Lower lobe of right lung (tissue), 2 donors: Measurements from ENCODE around the gene PTPRE. TPM values are rescaled to one million over a fixed set of nuclear protein-coding genes. Genes with fewer than 3 reads are reported as not detected.

Experiments
- ATAC-seq, 2 donors: fragments of 200-7000 bp; cut with Tn5 transposase; one replicate each; pipeline ENCODE4 v1.9.1; 2020 to 2022; ENCODE audit warnings: mild to moderate bottlenecking in 2 of 2, moderate library complexity in 2 of 2
- DNase-seq: peaks from one replicate; pipeline ENCODE4 v3.0.0-alpha.2; 2020
- H3K27ac ChIP-seq: fragments of 200-600 bp; one replicate; pipeline ENCODE4 v1.8.0; 2022
- H3K27me3 ChIP-seq: fragments of 200-600 bp; one replicate; pipeline ENCODE4 v1.8.0; 2022; ENCODE audit warnings: low read depth
- H3K36me3 ChIP-seq: fragments of 200-600 bp; one replicate; pipeline ENCODE4 v1.8.0; 2022; ENCODE audit warnings: mild to moderate bottlenecking
- H3K4me1 ChIP-seq: fragments of 200-600 bp; one replicate; pipeline ENCODE4 v1.8.0; 2022
- H3K4me3 ChIP-seq: fragments of 200-600 bp; one replicate; pipeline ENCODE4 v1.8.0; 2022; ENCODE audit warnings: mild to moderate bottlenecking
- H3K9me3 ChIP-seq: fragments of 200-600 bp; one replicate; pipeline ENCODE4 v1.8.0; 2022
- intact Hi-C: fragments of 100-400 bp; cut with DNase I; formaldehyde crosslinking; loops from one replicate; pipeline ENCODE4 v1.11.0; 2022
- total RNA-seq: library from RNA; stranded (reverse); fragmentation: NEBNext Ultra II Directional; extraction: Animal tissue kit (Norgen Biotek cat#: 25700); gene quantifications from one replicate; pipeline ENCODE4 v1.2.1, GENCODE V29; 2021
- TF ChIP-seq, protein P1 (sequence below): fragments of 200-600 bp; IDR thresholded peaks from one replicate; pipeline ENCODE4 v1.8.0; 2022; ENCODE audit warnings: antibody characterized with exemption, mild to moderate bottlenecking
- donor health status: DM: no; HTN: yes; CAD: no; lungs with severe emphysema.

The PTPRE gene
- total RNA-seq, 1 donor from 2014 or later: 60.5 TPM

- ATAC-seq (no peak), DNase-seq (no peak)
- H3K4me1 ChIP-seq: peaks cover 26% of the 10 kb centered on the region
- intact Hi-C loops: loop anchor here (5.0 kb wide), 1 partner anchor 102 kb away; no protein-coding TSS in a partner anchor
- TF ChIP-seq, protein P1, sequence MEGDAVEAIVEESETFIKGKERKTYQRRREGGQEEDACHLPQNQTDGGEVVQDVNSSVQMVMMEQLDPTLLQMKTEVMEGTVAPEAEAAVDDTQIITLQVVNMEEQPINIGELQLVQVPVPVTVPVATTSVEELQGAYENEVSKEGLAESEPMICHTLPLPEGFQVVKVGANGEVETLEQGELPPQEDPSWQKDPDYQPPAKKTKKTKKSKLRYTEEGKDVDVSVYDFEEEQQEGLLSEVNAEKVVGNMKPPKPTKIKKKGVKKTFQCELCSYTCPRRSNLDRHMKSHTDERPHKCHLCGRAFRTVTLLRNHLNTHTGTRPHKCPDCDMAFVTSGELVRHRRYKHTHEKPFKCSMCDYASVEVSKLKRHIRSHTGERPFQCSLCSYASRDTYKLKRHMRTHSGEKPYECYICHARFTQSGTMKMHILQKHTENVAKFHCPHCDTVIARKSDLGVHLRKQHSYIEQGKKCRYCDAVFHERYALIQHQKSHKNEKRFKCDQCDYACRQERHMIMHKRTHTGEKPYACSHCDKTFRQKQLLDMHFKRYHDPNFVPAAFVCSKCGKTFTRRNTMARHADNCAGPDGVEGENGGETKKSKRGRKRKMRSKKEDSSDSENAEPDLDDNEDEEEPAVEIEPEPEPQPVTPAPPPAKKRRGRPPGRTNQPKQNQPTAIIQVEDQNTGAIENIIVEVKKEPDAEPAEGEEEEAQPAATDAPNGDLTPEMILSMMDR: no peak
- H3K27ac ChIP-seq: no peak overlapping the region
- H3K4me3 ChIP-seq: no peak overlapping the region
- no peaks in the 10 kb centered on the region for H3K36me3 ChIP-seq
- H3K27me3 ChIP-seq: peaks cover 4% of the 10 kb centered on the region
- H3K9me3 ChIP-seq: no peaks in the 10 kb centered on the region
Observed at GRCh38 chr10:127909716-127910463, 3.0 kb downstream of the PTPRE start.

- no peak overlapping the region for H3K27ac ChIP-seq
- DNase-seq (no peak), ATAC-seq (no peak)
- TF ChIP-seq, protein P1: no peak
- intact Hi-C loops: no loop called here
- H3K36me3 ChIP-seq: no peaks in the 10 kb centered on the region
- no peak overlapping the region for H3K4me3 ChIP-seq
- H3K4me1 ChIP-seq: peaks cover 26% of the 10 kb centered on the region
- H3K27me3 ChIP-seq: peaks cover 4% of the 10 kb centered on the region
- H3K9me3 ChIP-seq: no peaks in the 10 kb centered on the region
Observed at GRCh38 chr10:127910464-127910770, 3.5 kb downstream of the PTPRE start.

- no peak overlapping the region for H3K27ac ChIP-seq
- intact Hi-C loops: no loop called here
- TF ChIP-seq, protein P1: no peak
- no peaks in the 10 kb centered on the region for H3K36me3 ChIP-seq
- ATAC-seq (no peak), DNase-seq (no peak)
- peaks cover 24% of the 10 kb centered on the region for H3K4me1 ChIP-seq
- H3K9me3 ChIP-seq: no peaks in the 10 kb centered on the region
- H3K27me3 ChIP-seq: peaks cover 4% of the 10 kb centered on the region
- no peak overlapping the region for H3K4me3 ChIP-seq
Observed at GRCh38 chr10:127911218-127911866, 4.4 kb downstream of the PTPRE start.

DNA sequence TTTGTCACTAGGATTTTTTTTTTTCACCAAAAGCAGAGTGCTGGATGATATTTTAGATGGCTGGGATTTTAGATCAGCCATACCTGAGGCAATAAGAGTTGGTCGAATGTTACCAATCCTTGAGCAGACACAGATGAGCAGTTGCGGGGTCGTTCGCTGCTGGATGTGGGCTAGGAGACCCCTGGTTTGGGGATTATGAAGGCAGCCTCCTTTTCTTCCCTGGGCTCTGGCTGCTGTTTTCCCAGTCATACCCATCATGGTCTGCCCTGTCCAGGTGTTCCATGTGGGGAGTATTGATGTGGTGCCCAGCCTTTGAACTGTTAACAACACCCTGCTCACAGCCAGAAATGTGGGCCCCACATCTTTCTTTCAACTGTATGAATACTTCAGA is 5.0 kb downstream of the PTPRE start:
- no peaks in the 10 kb centered on the region for H3K9me3 ChIP-seq
- peaks cover 20% of the 10 kb centered on the region for H3K4me1 ChIP-seq
- no peak for DNase-seq
- intact Hi-C loops: no loop called here
- no peaks in the 10 kb centered on the region for H3K36me3 ChIP-seq
- TF ChIP-seq, protein P1: no peak
- H3K27ac ChIP-seq: no peak overlapping the region
- peaks cover 4% of the 10 kb centered on the region for H3K27me3 ChIP-seq
- ATAC-seq: no peak
- no peak overlapping the region for H3K4me3 ChIP-seq

DNA sequence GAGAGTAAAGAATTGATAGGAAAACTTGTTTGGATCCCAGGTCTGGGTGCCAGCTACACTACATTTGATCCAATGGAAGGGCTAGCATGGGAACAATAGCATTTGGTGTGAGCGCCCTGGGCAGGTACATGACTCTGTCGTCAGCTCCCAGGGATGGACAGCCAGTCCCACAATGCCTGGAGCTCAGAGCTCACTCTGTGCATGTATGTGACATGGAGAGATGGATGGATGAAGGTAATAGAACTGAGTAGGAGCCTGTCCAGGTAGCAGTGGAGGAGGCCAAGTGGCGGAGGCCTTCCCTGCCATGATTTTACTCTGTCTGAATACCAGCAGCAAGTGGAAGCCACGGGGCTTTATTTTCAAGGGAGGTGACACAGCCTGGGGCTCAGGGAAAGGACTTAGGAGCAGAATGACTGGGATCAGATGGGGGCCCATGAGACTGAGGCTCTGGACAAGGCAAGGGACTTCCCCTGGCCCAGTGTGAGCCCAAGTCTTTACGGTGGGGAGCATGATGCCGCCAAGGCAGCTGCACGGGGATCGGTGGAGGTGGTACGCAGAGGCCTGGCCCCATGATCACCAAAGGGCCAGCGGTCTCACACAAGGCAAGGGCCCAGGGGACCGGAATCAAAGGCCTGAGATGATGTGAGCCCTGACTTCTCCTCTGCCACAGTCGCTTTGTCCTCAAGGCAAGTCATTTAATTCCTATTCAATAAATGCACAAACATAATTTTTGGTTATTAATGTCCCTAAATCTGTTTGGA is 5.9 kb downstream of the PTPRE start:
- peaks cover under 1% of the 10 kb centered on the region for H3K27me3 ChIP-seq
- ATAC-seq (no peak), DNase-seq (no peak)
- H3K9me3 ChIP-seq: no peaks in the 10 kb centered on the region
- H3K4me3 ChIP-seq: no peak overlapping the region
- H3K27ac ChIP-seq: no peak overlapping the region
- TF ChIP-seq, protein P1: no peak
- no peaks in the 10 kb centered on the region for H3K36me3 ChIP-seq
- intact Hi-C loops: no loop called here
- peaks cover 16% of the 10 kb centered on the region for H3K4me1 ChIP-seq
